Activated naive CD4-positive, alpha-beta T cell treated with anti-CD3 and anti-CD28 coated beads, Interleukin-2, amount 10 ng/mL, durations not matched to agents 7 days and 5 days (primary cell): ENCODE data around the gene CEMIP2.

Experiments used
- CTCF ChIA-PET: fragments of 350-600 bp; sonication (Branson Sonifier 250); formaldehyde crosslinking; loops from one replicate; lab custom pipeline; 2021; ENCODE audit warnings: antibody characterized with exemption; lab: Charles Lee
- DNase-seq: peaks from one replicate; pipeline ENCODE4 v3.0.0-alpha.2; 2020
- H3K27ac Mint-ChIP-seq: one replicate; pipeline ENCODE4 v1.8.0; 2021; ENCODE audit warnings: mild to moderate bottlenecking, moderate library complexity, mixed read lengths
- H3K27me3 Mint-ChIP-seq: one replicate; pipeline ENCODE4 v1.8.0; 2021; ENCODE audit warnings: mild to moderate bottlenecking, mixed read lengths
- H3K36me3 Mint-ChIP-seq: one replicate; pipeline ENCODE4 v1.8.0; 2021; ENCODE audit warnings: mixed read lengths
- H3K4me1 Mint-ChIP-seq: one replicate; pipeline ENCODE4 v1.8.0; 2021; ENCODE audit warnings: mixed read lengths
- H3K4me3 Mint-ChIP-seq: one replicate; pipeline ENCODE4 v1.8.0; 2021; ENCODE audit warnings: mild to moderate bottlenecking, moderate library complexity, mixed read lengths
- H3K9me3 Mint-ChIP-seq: one replicate; pipeline ENCODE4 v1.8.0; 2021; ENCODE audit warnings: mixed read lengths

The CEMIP2 gene

DNA sequence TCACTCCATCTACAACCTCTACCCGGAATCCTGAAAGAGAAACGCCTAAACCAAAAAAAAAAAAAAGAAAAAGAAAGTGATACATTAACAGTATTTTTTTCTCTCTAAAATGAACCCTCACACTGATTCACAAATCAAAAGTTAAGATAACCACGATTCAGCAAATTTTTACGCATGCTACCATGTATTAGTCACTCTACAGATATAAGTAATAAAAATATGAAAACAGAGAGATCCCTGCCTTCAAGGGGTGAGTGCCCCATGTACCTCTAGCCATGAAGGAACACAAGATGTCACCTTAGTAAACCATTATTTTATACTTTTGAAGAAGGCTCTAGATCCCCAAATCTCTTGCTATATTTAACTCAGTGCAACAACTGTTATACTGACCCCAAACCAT lies 33.4 kb downstream of the CEMIP2 start:
- Mint-ChIP-seq H3K36me3 (peaks cover 69% of the 10 kb centered on the region), H3K4me1 (no peaks in the 10 kb centered on the region), H3K27ac (peak overlapping the region; percentile 7), H3K4me3 (no peak overlapping the region), H3K9me3 (no peaks in the 10 kb centered on the region), H3K27me3 (no peaks in the 10 kb centered on the region)
- DNase-seq = no peak
- CTCF ChIA-PET = no interaction called here

DNA sequence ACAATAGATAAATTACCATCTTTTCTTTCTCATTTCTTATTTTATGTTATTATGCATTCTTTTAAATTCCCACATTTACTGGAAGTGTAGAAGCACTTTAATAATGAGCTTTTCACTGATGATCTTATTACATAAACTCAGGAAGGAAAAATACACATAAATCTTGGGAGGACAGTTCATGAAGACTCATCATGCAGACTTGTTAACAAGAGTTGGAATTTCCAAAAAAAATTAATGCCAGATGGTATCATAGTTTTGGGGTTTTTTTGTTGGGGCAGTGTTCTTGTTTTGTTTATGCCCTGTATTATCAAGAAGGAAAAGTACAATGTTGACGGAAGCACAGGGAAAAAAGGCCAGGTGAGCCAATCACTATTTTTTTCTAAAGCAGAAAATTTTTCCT lies 35.1 kb downstream of the CEMIP2 start:
- H3K27me3 Mint-ChIP-seq = no peaks in the 10 kb centered on the region
- H3K36me3 Mint-ChIP-seq = peaks cover 67% of the 10 kb centered on the region
- no peaks in the 10 kb centered on the region for H3K4me1 Mint-ChIP-seq
- H3K4me3 Mint-ChIP-seq = no peak overlapping the region
- no peaks in the 10 kb centered on the region for H3K9me3 Mint-ChIP-seq
- no peak overlapping the region for H3K27ac Mint-ChIP-seq
- no peak for DNase-seq
- CTCF ChIA-PET = interaction anchor here (0.8 to 1.3 kb wide), 2 partner anchors 14 to 32 kb away, joined by 3 read pairs; no protein-coding TSS in a partner anchor

DNA sequence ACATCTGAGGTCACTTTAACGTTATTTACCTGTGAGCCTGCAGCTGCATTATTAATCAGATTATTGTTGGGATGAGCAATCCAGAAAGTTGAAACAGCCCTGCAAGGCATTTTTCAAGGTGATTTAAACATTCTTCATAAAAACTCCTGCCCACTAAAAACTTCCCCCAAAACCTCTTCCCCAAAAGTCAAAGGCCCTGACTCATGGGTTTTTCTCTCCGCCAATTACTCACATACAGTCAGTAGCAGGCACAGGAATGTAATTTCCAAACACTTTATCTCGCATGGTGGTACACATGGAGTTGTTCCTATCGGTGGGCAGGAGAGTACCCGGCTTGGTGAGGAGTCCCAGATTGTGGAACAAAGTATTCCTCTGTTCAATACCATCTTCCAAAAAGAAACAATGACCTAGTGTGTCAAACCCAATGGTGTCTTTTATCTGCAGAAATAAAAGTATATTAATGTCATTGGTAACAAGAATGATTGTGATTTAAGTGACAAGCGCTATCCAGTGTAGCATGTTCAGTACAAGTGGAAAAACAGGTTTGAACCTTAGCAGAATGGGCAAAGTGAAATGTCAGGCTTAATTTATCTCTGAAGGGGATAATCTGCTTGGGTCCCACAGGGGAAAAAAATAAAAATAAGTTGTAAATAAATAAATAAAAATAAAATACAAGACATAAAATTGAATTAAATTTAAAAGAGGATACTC lies 38.3 kb downstream of the CEMIP2 start:
- DNase-seq = no peak
- Mint-ChIP-seq H3K4me3 (no peak overlapping the region), H3K4me1 (no peaks in the 10 kb centered on the region), H3K9me3 (no peaks in the 10 kb centered on the region), H3K27ac (no peak overlapping the region), H3K27me3 (no peaks in the 10 kb centered on the region), H3K36me3 (peaks cover 72% of the 10 kb centered on the region)
- CTCF ChIA-PET = no interaction called here

DNA sequence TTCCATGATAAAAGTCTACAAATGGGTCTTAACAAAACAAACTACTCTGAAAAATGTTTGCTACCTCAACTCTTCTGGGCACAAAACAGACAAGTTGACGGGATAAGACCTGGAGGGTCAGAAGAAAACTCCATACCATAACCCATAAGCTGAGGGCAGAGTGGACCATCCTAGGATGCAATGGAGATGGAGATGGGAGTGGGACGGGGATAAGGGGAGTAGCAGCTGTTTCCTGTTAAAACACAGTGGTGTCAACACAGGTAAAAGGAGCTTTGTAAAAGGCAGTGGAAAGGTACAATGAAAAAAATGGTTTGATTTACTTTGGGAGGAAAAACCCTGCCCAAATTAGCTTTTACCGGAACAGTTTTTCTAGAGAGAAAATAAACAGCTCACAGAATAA lies 41.6 kb downstream of the CEMIP2 start:
- Mint-ChIP-seq H3K27me3 (no peaks in the 10 kb centered on the region), H3K9me3 (no peaks in the 10 kb centered on the region), H3K36me3 (peaks cover 76% of the 10 kb centered on the region), H3K4me1 (no peaks in the 10 kb centered on the region), H3K4me3 (no peak overlapping the region), H3K27ac (no peak overlapping the region)
- DNase-seq = no peak
- CTCF ChIA-PET = interaction anchor here (1.0 to 1.1 kb wide), 2 partner anchors 10 to 12 kb away, joined by 3 to 5 read pairs; no protein-coding TSS in a partner anchor

DNA sequence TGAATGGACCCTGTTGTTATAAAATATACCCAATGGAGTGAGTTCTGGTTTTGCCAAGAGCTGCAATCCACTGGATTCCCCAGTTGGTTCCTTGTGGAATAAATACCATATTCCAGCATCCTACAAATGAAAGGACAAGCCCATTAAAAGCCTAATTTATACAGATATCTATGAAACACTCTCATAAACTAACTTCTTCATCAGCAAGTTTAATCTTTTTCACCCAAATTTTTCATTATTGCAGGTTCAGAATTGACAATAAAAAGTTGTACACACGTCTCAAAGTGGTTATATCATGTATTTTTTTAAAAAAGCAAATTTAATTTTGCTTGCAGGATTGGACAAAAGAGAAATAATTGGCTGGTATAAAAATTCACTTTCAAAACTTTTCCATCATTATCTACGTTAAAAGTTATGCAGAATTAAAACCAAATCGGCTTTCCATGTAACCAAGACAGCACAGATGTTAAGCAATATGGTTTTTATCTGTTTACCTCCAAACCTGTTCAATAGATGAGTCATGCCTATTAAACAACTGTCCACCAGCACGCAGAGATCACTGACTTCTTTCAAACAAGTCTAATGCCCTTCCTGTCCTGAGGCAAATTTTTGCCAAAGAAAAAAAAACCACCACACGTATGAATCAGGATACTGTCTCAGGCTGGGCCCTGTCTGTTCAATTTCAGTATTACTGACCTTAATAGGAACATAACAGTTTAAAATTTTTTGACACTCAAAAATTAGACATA lies 42.5 kb downstream of the CEMIP2 start:
- no peak for DNase-seq
- no peaks in the 10 kb centered on the region for H3K9me3 Mint-ChIP-seq
- no peaks in the 10 kb centered on the region for H3K27me3 Mint-ChIP-seq
- CTCF ChIA-PET = no interaction called here
- no peak overlapping the region for H3K27ac Mint-ChIP-seq
- H3K36me3 Mint-ChIP-seq = peaks cover 73% of the 10 kb centered on the region
- no peak overlapping the region for H3K4me3 Mint-ChIP-seq
- H3K4me1 Mint-ChIP-seq = no peaks in the 10 kb centered on the region

DNA sequence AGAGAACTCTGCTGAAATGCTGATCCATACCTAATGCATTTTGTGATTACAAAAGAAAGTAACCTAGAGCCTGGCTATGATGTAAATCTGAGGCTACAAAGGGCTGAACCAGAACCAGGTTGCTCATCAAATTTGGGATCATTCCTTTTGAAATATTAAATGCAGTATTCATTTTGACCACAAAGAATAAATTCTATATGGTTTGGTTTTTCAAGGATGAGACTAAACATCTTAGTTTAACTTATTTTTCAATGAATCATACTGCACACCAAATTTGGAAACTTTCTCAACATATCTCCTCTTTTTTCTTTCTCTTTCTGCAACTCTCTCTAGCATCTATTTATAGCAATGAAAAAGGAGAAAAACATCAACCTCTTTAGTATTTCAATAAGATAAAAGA lies 46.5 kb downstream of the CEMIP2 start:
- Mint-ChIP-seq H3K27ac (no peak overlapping the region), H3K27me3 (no peaks in the 10 kb centered on the region), H3K4me1 (peaks cover 3% of the 10 kb centered on the region), H3K36me3 (peaks cover 65% of the 10 kb centered on the region), H3K9me3 (no peaks in the 10 kb centered on the region), H3K4me3 (no peak overlapping the region)
- CTCF ChIA-PET = interaction anchor here (0.6 kb wide), 1 partner anchor 26 kb away, joined by 4 read pairs; no protein-coding TSS in a partner anchor
- no peak for DNase-seq

DNA sequence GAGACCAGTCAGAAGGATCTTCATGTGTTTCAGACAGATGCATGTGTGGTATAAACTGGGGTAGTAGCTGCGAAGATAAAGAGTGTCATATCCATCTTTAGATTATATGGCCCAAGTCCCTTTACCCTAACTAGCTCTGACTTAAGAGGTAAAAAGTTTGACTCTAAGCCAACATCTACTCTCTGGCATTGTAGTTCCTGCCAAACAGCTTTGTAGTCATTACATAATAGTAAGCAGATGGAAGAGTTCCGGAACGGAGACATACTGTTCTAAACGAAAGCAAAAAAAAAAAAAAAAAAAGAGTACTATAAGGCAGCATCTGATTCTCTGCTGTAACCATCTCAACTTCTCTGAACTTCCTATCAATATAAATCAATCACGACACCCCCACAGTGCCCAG lies 48.8 kb downstream of the CEMIP2 start:
- Mint-ChIP-seq H3K27me3 (no peaks in the 10 kb centered on the region), H3K27ac (peak overlapping the region; percentile 53), H3K9me3 (no peaks in the 10 kb centered on the region), H3K36me3 (peaks cover 52% of the 10 kb centered on the region), H3K4me1 (peaks cover 3% of the 10 kb centered on the region), H3K4me3 (no peak overlapping the region)
- no peak for DNase-seq
- CTCF ChIA-PET = interaction anchor here (1.1 kb wide), 2 partner anchors 13 to 319 kb away, joined by 3 read pairs; no protein-coding TSS in a partner anchor

DNA sequence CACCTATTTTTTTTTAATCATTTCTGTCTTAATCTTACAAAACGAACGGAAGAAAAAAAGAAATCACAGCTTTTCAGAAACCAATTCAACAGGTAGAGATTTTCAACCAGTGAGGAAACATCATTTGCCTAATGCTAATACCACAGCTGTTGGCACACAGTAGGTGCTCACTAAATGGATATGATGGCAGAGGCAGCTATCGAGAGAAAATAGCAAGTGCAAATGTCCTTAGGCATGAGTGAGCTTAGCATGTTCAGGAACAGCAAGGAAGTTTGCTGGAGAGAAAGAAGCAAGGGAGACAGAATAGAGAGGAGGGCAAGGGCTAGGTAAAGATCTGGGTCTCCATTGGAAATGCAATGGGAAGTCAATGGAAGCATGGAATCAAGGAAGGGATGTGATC lies 49.2 kb downstream of the CEMIP2 start:
- Mint-ChIP-seq H3K4me1 (peaks cover 3% of the 10 kb centered on the region), H3K4me3 (no peak overlapping the region), H3K27ac (peak overlapping the region; percentile 53), H3K36me3 (peaks cover 52% of the 10 kb centered on the region), H3K9me3 (no peaks in the 10 kb centered on the region), H3K27me3 (no peaks in the 10 kb centered on the region)
- CTCF ChIA-PET = interaction anchor here (1.1 kb wide), 2 partner anchors 14 to 320 kb away, joined by 3 read pairs; no protein-coding TSS in a partner anchor
- no peak for DNase-seq

DNA sequence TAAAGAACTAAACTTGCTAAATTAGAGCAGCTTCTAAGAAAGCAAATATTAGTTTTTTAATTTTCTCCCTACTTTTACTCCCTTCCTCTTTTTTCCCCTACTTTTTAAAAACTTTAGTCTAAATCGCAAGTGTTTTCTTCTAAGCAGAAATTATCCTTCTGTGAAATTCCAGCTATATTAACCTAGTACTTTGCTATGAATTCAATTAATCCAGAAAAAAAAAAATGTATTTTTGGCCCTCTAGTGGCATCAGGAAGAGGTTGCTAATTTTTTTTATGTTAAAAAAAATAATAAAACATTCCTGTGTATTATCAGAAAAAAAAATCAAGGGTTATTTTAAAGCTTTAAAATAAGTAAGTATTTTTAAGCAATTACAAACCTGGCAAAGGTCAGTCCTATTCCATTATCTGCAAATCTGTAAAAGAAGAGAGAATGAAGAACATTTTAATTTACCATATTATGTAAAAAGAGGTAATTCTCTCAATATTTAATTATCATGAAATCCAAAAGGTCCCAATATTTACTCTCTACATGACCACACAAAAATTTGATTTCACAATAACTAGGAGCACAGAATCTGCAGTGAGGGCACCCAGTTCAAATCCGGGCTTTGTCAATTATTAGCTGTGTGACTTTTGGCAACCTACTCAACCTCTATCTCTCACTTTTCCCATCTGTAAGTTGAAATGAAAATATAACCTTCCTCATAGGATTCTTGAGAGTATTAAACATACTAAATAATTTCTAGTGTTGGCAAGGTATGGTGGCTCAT lies 52.0 kb downstream of the CEMIP2 start:
- H3K27me3 Mint-ChIP-seq = no peaks in the 10 kb centered on the region
- H3K4me1 Mint-ChIP-seq = peaks cover 3% of the 10 kb centered on the region
- peaks cover 57% of the 10 kb centered on the region for H3K36me3 Mint-ChIP-seq
- H3K27ac Mint-ChIP-seq = no peak overlapping the region
- DNase-seq = no peak
- H3K4me3 Mint-ChIP-seq = no peak overlapping the region
- no peaks in the 10 kb centered on the region for H3K9me3 Mint-ChIP-seq
- CTCF ChIA-PET = interaction anchor here (0.9 to 4.6 kb wide), 14 partner anchors 9 to 309 kb away, joined by 3 to 19 read pairs (median 4); no protein-coding TSS in a partner anchor

DNA sequence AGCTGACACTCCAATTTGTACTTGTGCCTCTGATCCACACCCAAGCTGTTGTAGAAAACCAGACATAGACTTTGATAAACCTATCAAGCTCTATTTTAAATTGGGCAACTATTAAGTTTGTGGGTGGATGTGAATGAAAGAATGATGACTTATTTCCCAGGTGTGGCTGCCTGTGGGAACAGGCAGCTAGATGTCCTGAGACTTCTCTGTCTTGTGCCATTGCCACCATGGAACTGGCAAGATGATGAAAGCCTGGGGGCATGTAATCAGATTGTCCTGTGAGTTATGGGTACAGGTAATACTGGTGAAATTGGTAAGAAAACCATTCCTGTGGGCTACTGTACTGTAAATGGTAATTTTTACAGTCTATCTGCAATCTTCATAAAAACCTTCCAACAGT lies 57.5 kb downstream of the CEMIP2 start:
- DNase-seq = no peak
- no peak overlapping the region for H3K4me3 Mint-ChIP-seq
- H3K4me1 Mint-ChIP-seq = no peaks in the 10 kb centered on the region
- no peaks in the 10 kb centered on the region for H3K9me3 Mint-ChIP-seq
- CTCF ChIA-PET = interaction anchor here (1.1 kb wide), 1 partner anchor 12 kb away, joined by 3 read pairs; no protein-coding TSS in a partner anchor
- no peaks in the 10 kb centered on the region for H3K27me3 Mint-ChIP-seq
- no peak overlapping the region for H3K27ac Mint-ChIP-seq
- H3K36me3 Mint-ChIP-seq = peaks cover 61% of the 10 kb centered on the region

DNA sequence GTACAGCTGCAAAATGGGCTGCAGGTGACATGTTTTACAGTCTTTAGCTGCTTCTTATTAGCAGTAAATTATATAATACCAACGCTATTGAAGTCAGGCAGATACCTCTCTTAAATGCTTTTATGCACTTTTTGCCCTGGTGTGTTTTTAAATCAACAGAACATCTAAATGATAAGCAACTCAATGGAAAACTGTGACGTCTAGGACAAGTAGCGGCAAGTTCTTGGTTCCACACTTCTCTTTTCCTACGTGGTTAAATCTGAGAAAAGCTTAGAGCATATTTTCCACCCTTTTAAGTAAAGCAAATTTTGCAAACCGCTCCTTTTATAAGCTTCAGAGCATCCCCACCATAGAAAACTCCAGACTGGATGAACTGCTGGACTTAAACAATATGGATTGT lies 58.1 kb downstream of the CEMIP2 start:
- CTCF ChIA-PET = interaction anchor here (1.1 to 1.4 kb wide), 2 partner anchors 13 to 329 kb away, joined by 3 to 4 read pairs; no protein-coding TSS in a partner anchor
- no peak for DNase-seq
- H3K4me3 Mint-ChIP-seq = no peak overlapping the region
- H3K4me1 Mint-ChIP-seq = no peaks in the 10 kb centered on the region
- no peaks in the 10 kb centered on the region for H3K9me3 Mint-ChIP-seq
- H3K27me3 Mint-ChIP-seq = no peaks in the 10 kb centered on the region
- H3K27ac Mint-ChIP-seq = no peak overlapping the region
- H3K36me3 Mint-ChIP-seq = peaks cover 62% of the 10 kb centered on the region

DNA sequence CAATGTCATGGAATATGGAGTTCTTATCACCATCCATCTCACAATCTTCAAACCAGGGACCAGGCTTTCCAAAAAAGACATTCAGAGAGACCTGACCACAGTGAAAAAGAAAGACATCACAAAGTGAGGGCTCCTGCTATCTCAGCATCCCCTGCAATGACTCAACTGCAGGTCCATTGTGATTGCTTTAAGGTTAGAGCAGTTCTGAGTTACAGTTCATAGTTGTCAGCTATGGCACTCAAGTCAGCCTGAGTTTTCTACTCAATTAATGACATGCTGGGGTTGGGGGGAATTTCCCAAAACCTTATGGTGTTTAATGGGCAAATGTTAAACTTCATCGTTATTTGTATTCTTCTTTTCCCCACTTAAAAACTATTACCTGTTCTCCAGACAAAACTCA lies 58.9 kb downstream of the CEMIP2 start:
- DNase-seq = no peak
- no peak overlapping the region for H3K27ac Mint-ChIP-seq
- no peaks in the 10 kb centered on the region for H3K27me3 Mint-ChIP-seq
- H3K36me3 Mint-ChIP-seq = peaks cover 69% of the 10 kb centered on the region
- no peaks in the 10 kb centered on the region for H3K9me3 Mint-ChIP-seq
- no peaks in the 10 kb centered on the region for H3K4me1 Mint-ChIP-seq
- H3K4me3 Mint-ChIP-seq = no peak overlapping the region
- CTCF ChIA-PET = interaction anchor here (1.4 to 3.0 kb wide), 2 partner anchors 8 to 330 kb away, joined by 4 to 9 read pairs; no protein-coding TSS in a partner anchor

DNA sequence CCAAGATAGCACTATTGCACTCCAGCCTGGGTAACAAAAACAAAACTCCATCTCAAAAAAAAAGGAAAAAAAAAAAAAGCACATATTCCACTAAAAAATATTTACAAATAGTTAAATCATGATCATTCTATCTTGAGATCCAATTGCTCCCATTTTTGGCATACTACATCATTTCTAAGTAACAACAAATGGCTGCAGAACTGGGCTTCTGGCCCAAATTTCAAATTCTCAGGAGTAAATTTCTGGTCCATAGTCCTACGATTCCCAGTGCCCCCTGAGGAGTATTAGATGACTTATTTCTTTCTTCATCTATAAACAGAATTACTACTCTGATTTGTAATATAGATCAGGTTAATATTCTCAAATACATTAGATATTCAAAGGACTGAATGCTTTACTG lies 62.1 kb downstream of the CEMIP2 start:
- no peak overlapping the region for H3K27ac Mint-ChIP-seq
- H3K9me3 Mint-ChIP-seq = no peaks in the 10 kb centered on the region
- no peak for DNase-seq
- H3K27me3 Mint-ChIP-seq = no peaks in the 10 kb centered on the region
- H3K36me3 Mint-ChIP-seq = peaks cover 59% of the 10 kb centered on the region
- no peak overlapping the region for H3K4me3 Mint-ChIP-seq
- H3K4me1 Mint-ChIP-seq = peaks cover 2% of the 10 kb centered on the region
- CTCF ChIA-PET = interaction anchor here (0.7 to 3.0 kb wide), 3 partner anchors 11 to 39 kb away, joined by 3 to 9 read pairs (median 5); no protein-coding TSS in a partner anchor

DNA sequence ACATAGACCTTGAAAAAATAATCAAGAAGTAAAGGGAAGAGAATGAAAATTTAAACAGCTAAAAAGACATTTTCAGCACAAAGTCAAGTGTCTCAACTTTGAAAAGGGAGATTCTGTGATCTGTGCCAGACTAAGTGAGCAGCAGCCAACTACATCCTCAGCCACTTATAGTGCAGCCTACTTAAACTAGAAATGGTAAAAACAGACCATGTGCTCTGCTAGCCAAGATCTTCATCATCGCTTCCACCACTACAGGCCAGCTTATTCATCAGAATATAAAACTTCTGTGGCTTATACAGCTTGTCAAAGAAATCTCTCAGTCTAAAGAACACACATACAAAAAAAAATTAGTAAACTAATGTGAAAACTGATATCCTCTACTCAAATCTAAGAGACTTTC lies 63.5 kb downstream of the CEMIP2 start:
- DNase-seq = no peak
- Mint-ChIP-seq H3K9me3 (no peaks in the 10 kb centered on the region), H3K36me3 (peaks cover 56% of the 10 kb centered on the region), H3K27me3 (no peaks in the 10 kb centered on the region), H3K4me1 (peaks cover 2% of the 10 kb centered on the region), H3K27ac (no peak overlapping the region), H3K4me3 (no peak overlapping the region)
- CTCF ChIA-PET = interaction anchor here (0.8 kb wide), 1 partner anchor 11 kb away, joined by 3 read pairs; no protein-coding TSS in a partner anchor
